Measurements from ENCODE around the gene PRKAR1B.

PRKAR1B gene

GRCh38 chr7:582081-582835, 144.8 kb downstream of the PRKAR1B start:
- H3K27ac Mint-ChIP-seq = no peak overlapping the region
- no peak overlapping the region for H3K4me3 Mint-ChIP-seq
- H3K27me3 Mint-ChIP-seq = peaks cover 7% of the 10 kb centered on the region
- peaks cover 5% of the 10 kb centered on the region for H3K36me3 Mint-ChIP-seq (ENCODE audit: low read depth)
- H3K9me3 Mint-ChIP-seq = peaks cover 16% of the 10 kb centered on the region
- peaks cover 14% of the 10 kb centered on the region for H3K4me1 Mint-ChIP-seq (ENCODE audit: low read depth)
- intact Hi-C loops (cut with micrococcal nuclease) = no loop called here

- H3K36me3 Mint-ChIP-seq (ENCODE audit: low read depth) = no peaks in the 10 kb centered on the region
- peaks cover 3% of the 10 kb centered on the region for H3K9me3 Mint-ChIP-seq
- no peak overlapping the region for H3K4me3 Mint-ChIP-seq
- no peaks in the 10 kb centered on the region for H3K27me3 Mint-ChIP-seq
- intact Hi-C loops (cut with micrococcal nuclease) = no loop called here
- H3K27ac Mint-ChIP-seq = no peak overlapping the region
- no peaks in the 10 kb centered on the region for H3K4me1 Mint-ChIP-seq (ENCODE audit: low read depth)
These were observed 148.7 kb downstream of the PRKAR1B start for GRCh38 chr7:578386-578785.

- intact Hi-C loops (cut with micrococcal nuclease) = no loop called here
- H3K27me3 Mint-ChIP-seq = no peaks in the 10 kb centered on the region
- no peak overlapping the region for H3K4me3 Mint-ChIP-seq
- H3K4me1 Mint-ChIP-seq (ENCODE audit: low read depth) = no peaks in the 10 kb centered on the region
- H3K36me3 Mint-ChIP-seq (ENCODE audit: low read depth) = no peaks in the 10 kb centered on the region
- no peaks in the 10 kb centered on the region for H3K9me3 Mint-ChIP-seq
- H3K27ac Mint-ChIP-seq = no peak overlapping the region
These were observed 149.2 kb downstream of the PRKAR1B start for GRCh38 chr7:577741-578370.

GRCh38 chr7:577278-577665, 149.8 kb downstream of the PRKAR1B start:
- H3K4me1 Mint-ChIP-seq (ENCODE audit: low read depth) = no peaks in the 10 kb centered on the region
- H3K27me3 Mint-ChIP-seq = no peaks in the 10 kb centered on the region
- intact Hi-C loops (cut with micrococcal nuclease) = no loop called here
- no peaks in the 10 kb centered on the region for H3K36me3 Mint-ChIP-seq (ENCODE audit: low read depth)
- H3K9me3 Mint-ChIP-seq = no peaks in the 10 kb centered on the region
- no peak overlapping the region for H3K27ac Mint-ChIP-seq
- H3K4me3 Mint-ChIP-seq = no peak overlapping the region

- Mint-ChIP-seq H3K36me3 (ENCODE audit: low read depth) (no peaks in the 10 kb centered on the region), H3K27ac (no peak overlapping the region), H3K4me1 (ENCODE audit: low read depth) (no peaks in the 10 kb centered on the region), H3K9me3 (no peaks in the 10 kb centered on the region), H3K27me3 (no peaks in the 10 kb centered on the region), H3K4me3 (no peak overlapping the region)
- intact Hi-C loops (cut with micrococcal nuclease) = no loop called here
These were observed 150.4 kb downstream of the PRKAR1B start for GRCh38 chr7:576524-577277.

- H3K4me1 Mint-ChIP-seq (ENCODE audit: low read depth) = no peaks in the 10 kb centered on the region
- no peaks in the 10 kb centered on the region for H3K36me3 Mint-ChIP-seq (ENCODE audit: low read depth)
- intact Hi-C loops (cut with micrococcal nuclease) = no loop called here
- no peaks in the 10 kb centered on the region for H3K9me3 Mint-ChIP-seq
- H3K4me3 Mint-ChIP-seq = no peak overlapping the region
- H3K27ac Mint-ChIP-seq = no peak overlapping the region
- H3K27me3 Mint-ChIP-seq = no peaks in the 10 kb centered on the region
These were observed 151.4 kb downstream of the PRKAR1B start for GRCh38 chr7:575425-576366.

- no peaks in the 10 kb centered on the region for H3K27me3 Mint-ChIP-seq
- H3K4me1 Mint-ChIP-seq (ENCODE audit: low read depth) = no peaks in the 10 kb centered on the region
- H3K9me3 Mint-ChIP-seq = no peaks in the 10 kb centered on the region
- no peaks in the 10 kb centered on the region for H3K36me3 Mint-ChIP-seq (ENCODE audit: low read depth)
- intact Hi-C loops (cut with micrococcal nuclease) = no loop called here
- H3K27ac Mint-ChIP-seq = no peak overlapping the region
- no peak overlapping the region for H3K4me3 Mint-ChIP-seq
These were observed 152.3 kb downstream of the PRKAR1B start for GRCh38 chr7:574661-575395.

GRCh38 chr7:573933-574381, 153.1 kb downstream of the PRKAR1B start:
- intact Hi-C loops (cut with micrococcal nuclease) = no loop called here
- Mint-ChIP-seq H3K4me3 (no peak overlapping the region), H3K27ac (no peak overlapping the region), H3K27me3 (no peaks in the 10 kb centered on the region), H3K4me1 (ENCODE audit: low read depth) (no peaks in the 10 kb centered on the region), H3K9me3 (no peaks in the 10 kb centered on the region), H3K36me3 (ENCODE audit: low read depth) (no peaks in the 10 kb centered on the region)

GRCh38 chr7:573269-573932, 153.7 kb downstream of the PRKAR1B start:
- no peaks in the 10 kb centered on the region for H3K9me3 Mint-ChIP-seq
- intact Hi-C loops (cut with micrococcal nuclease) = no loop called here
- H3K27me3 Mint-ChIP-seq = no peaks in the 10 kb centered on the region
- no peak overlapping the region for H3K4me3 Mint-ChIP-seq
- no peaks in the 10 kb centered on the region for H3K36me3 Mint-ChIP-seq (ENCODE audit: low read depth)
- no peak overlapping the region for H3K27ac Mint-ChIP-seq
- no peaks in the 10 kb centered on the region for H3K4me1 Mint-ChIP-seq (ENCODE audit: low read depth)

- H3K36me3 Mint-ChIP-seq (ENCODE audit: low read depth) = no peaks in the 10 kb centered on the region
- intact Hi-C loops (cut with micrococcal nuclease) = no loop called here
These were observed 154.4 kb downstream of the PRKAR1B start for GRCh38 chr7:572416-573268.

GRCh38 chr7:571718-572415, 155.2 kb downstream of the PRKAR1B start:
- intact Hi-C loops (cut with micrococcal nuclease) = no loop called here
- H3K4me1 Mint-ChIP-seq (ENCODE audit: low read depth) = no peaks in the 10 kb centered on the region
- H3K9me3 Mint-ChIP-seq = no peaks in the 10 kb centered on the region
- H3K36me3 Mint-ChIP-seq (ENCODE audit: low read depth) = no peaks in the 10 kb centered on the region
- no peak overlapping the region for H3K4me3 Mint-ChIP-seq
- no peak overlapping the region for H3K27ac Mint-ChIP-seq
- H3K27me3 Mint-ChIP-seq = no peaks in the 10 kb centered on the region

More at GRCh38 chr7:572416-573268, 154.4 kb downstream of the PRKAR1B start:
- H3K4me3 Mint-ChIP-seq = no peak overlapping the region
- no peak overlapping the region for H3K27ac Mint-ChIP-seq
- no peaks in the 10 kb centered on the region for H3K9me3 Mint-ChIP-seq
- H3K4me1 Mint-ChIP-seq (ENCODE audit: low read depth) = no peaks in the 10 kb centered on the region
- no peaks in the 10 kb centered on the region for H3K27me3 Mint-ChIP-seq

Measured in dendritic cell treated with granulocyte-macrophage colony-stimulating factor and Interleukin-4, amounts not matched to agents 40 ng/mL and 50 ng/mL, for 4 days (primary cell).